Measurements from ENCODE around the gene TPSB2. TPM values are rescaled to one million over a fixed set of nuclear protein-coding genes. Genes with fewer than 3 reads are reported as not detected.
"Not testable (repeated sequence)": the region's sequence is repeated elsewhere in the genome, so short reads cannot be mapped to it uniquely, and the experiment has no call there.

TPSB2 gene
- total RNA-seq, 1 donor from 2014 or later = not detected

- no peaks in the 10 kb centered on the region for H3K27me3 ChIP-seq (ENCODE audit: control insufficient read depth, insufficient read depth, low read length)
- no peak for DNase-seq (ENCODE audit: low read depth)
- TF ChIP-seq, protein P1, sequence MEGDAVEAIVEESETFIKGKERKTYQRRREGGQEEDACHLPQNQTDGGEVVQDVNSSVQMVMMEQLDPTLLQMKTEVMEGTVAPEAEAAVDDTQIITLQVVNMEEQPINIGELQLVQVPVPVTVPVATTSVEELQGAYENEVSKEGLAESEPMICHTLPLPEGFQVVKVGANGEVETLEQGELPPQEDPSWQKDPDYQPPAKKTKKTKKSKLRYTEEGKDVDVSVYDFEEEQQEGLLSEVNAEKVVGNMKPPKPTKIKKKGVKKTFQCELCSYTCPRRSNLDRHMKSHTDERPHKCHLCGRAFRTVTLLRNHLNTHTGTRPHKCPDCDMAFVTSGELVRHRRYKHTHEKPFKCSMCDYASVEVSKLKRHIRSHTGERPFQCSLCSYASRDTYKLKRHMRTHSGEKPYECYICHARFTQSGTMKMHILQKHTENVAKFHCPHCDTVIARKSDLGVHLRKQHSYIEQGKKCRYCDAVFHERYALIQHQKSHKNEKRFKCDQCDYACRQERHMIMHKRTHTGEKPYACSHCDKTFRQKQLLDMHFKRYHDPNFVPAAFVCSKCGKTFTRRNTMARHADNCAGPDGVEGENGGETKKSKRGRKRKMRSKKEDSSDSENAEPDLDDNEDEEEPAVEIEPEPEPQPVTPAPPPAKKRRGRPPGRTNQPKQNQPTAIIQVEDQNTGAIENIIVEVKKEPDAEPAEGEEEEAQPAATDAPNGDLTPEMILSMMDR (IDR thresholded peaks at IDR 0.05; ENCODE audit: insufficient read depth, low read length, poor library complexity, severe bottlenecking) = no peak
- no peak overlapping the region for H3K4me3 ChIP-seq (ENCODE audit: low read depth, low read length)
- no peaks in the 10 kb centered on the region for H3K36me3 ChIP-seq (ENCODE audit: control insufficient read depth, insufficient read depth, low read length)
Observed at GRCh38 chr16:1199347-1200013, 30.5 kb downstream of the TPSB2 start.

DNA sequence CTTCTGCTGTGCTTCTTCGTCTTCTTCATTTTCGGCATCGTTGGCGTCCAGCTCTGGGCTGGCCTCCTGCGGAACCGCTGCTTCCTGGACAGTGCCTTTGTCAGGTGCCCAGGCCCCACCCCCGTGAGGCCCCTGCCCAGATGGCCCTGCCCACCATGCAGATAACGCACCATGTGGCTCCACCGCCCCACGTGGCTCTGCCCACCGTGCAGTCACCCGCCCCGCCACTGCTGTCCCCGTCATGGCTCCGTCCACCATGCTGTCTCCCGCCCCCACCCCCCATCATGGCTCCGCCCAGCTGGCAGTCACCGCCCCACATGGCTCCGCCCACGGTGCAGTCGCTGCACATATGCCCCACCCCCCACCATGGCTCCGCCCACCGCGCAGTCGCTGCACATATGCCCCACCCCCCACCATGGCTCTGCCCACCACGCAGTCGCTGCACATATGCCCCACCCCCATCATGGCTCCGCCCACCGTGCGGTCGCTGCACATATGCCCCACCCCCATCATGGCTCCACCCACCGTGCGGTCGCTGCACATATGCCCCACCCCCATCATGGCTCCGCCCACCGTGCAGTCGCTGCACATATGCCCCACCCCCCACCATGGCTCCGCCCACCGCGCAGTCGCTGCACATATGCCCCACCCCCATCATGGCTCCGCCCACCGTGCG is 31.2 kb downstream of the TPSB2 start:
- H3K4me3 ChIP-seq (ENCODE audit: low read depth, low read length); DNase-seq (ENCODE audit: low read depth); H3K27me3 ChIP-seq (ENCODE audit: control insufficient read depth, insufficient read depth, low read length); H3K36me3 ChIP-seq (ENCODE audit: control insufficient read depth, insufficient read depth, low read length): not testable (repeated sequence)

- TF ChIP-seq, protein P1 (IDR thresholded peaks at IDR 0.05; ENCODE audit: insufficient read depth, low read length, poor library complexity, severe bottlenecking) = no peak
- Histone ChIP-seq H3K27me3 (ENCODE audit: control insufficient read depth, insufficient read depth, low read length) (peaks cover 11% of the 10 kb centered on the region), H3K4me3 (ENCODE audit: low read depth, low read length) (no peak overlapping the region), H3K36me3 (ENCODE audit: control insufficient read depth, insufficient read depth, low read length) (no peaks in the 10 kb centered on the region)
- DNase-seq (ENCODE audit: low read depth) = no peak
Observed at GRCh38 chr16:1198194-1198593, 31.8 kb downstream of the TPSB2 start.

- no peak for DNase-seq (ENCODE audit: low read depth)
- Histone ChIP-seq H3K27me3 (ENCODE audit: control insufficient read depth, insufficient read depth, low read length) (peaks cover 14% of the 10 kb centered on the region), H3K36me3 (ENCODE audit: control insufficient read depth, insufficient read depth, low read length) (no peaks in the 10 kb centered on the region), H3K4me3 (ENCODE audit: low read depth, low read length) (no peak overlapping the region)
- TF ChIP-seq, protein P1 (IDR thresholded peaks at IDR 0.05; ENCODE audit: insufficient read depth, low read length, poor library complexity, severe bottlenecking) = no peak
Observed at GRCh38 chr16:1197237-1197866, 32.6 kb downstream of the TPSB2 start.

DNA sequence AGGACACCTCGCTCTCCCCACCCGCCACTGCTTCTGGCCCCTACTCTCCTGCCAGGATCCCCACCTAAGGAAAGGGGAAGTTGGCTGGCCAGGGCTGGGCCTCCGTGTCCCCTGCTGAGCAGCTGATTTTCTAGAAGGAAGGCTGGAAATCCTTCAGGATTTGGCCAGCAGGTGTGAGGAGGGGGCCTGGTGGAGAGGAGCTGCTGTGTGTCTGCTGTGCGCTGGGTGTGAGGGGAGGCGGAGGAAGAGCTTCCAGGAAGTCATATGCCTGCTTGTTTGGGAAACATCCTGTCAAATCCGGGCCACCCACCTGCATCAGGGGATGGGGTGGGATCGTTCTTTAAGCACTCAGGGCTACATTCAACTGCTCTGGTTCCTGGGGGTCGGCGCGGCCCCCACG is 33.5 kb downstream of the TPSB2 start:
- Histone ChIP-seq H3K36me3 (ENCODE audit: control insufficient read depth, insufficient read depth, low read length) (no peaks in the 10 kb centered on the region), H3K4me3 (ENCODE audit: low read depth, low read length) (no peak overlapping the region), H3K27me3 (ENCODE audit: control insufficient read depth, insufficient read depth, low read length) (peaks cover 14% of the 10 kb centered on the region)
- TF ChIP-seq, protein P1 (IDR thresholded peaks at IDR 0.05; ENCODE audit: insufficient read depth, low read length, poor library complexity, severe bottlenecking) = no peak
- no peak for DNase-seq (ENCODE audit: low read depth)

DNA sequence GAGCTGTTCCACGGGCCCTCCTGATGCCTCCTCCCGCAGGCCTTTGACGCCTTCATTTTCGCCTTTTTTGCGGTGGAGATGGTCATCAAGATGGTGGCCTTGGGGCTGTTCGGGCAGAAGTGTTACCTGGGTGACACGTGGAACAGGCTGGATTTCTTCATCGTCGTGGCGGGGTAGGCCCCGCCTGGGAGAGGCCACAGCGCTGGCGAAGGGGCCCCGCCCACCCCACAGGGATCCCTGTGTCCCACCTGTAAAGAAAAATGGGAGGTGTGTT is 34.7 kb downstream of the TPSB2 start:
- Histone ChIP-seq H3K36me3 (ENCODE audit: control insufficient read depth, insufficient read depth, low read length) (no peaks in the 10 kb centered on the region), H3K4me3 (ENCODE audit: low read depth, low read length) (no peak overlapping the region), H3K27me3 (ENCODE audit: control insufficient read depth, insufficient read depth, low read length) (peaks cover 14% of the 10 kb centered on the region)
- TF ChIP-seq, protein P1 (IDR thresholded peaks at IDR 0.05; ENCODE audit: insufficient read depth, low read length, poor library complexity, severe bottlenecking) = no peak
- no peak for DNase-seq (ENCODE audit: low read depth)
